Duodenal mucosa (tissue), 2 donors: ENCODE measurements around the gene INPP5D.

Experiments used
- H3K27ac ChIP-seq: one replicate; pipeline ENCODE4 v1.7.0; 2013; ENCODE audit warnings: low read depth, low read length
- H3K27me3 ChIP-seq, 2 donors: one replicate each; pipeline ENCODE4 v1.7.0; 2013; ENCODE audit warnings: low read length in 2 of 2, control low read depth in 1 of 2; ENCODE audit not compliant: insufficient read depth in 2 of 2, control insufficient read depth in 1 of 2
- H3K36me3 ChIP-seq, 2 donors: one replicate each; pipeline ENCODE4 v1.7.0; 2013; ENCODE audit warnings: low read length in 2 of 2, control low read depth in 1 of 2; ENCODE audit not compliant: insufficient read depth in 2 of 2, control insufficient read depth in 1 of 2
- H3K4me1 ChIP-seq, 2 donors: one replicate each; pipeline ENCODE4 v1.7.0; 2013; ENCODE audit warnings: low read length in 2 of 2, control low read depth in 1 of 2; ENCODE audit not compliant: insufficient read depth in 2 of 2, control insufficient read depth in 1 of 2
- H3K4me3 ChIP-seq, 2 donors: one replicate each; pipeline ENCODE4 v1.7.0; 2013; ENCODE audit warnings: low read length in 2 of 2, low read depth in 1 of 2
- H3K9ac ChIP-seq, 2 donors: one replicate each; pipeline ENCODE4 v1.7.0; 2013; ENCODE audit warnings: low read length in 2 of 2, low read depth in 1 of 2
- H3K9me3 ChIP-seq, 2 donors: one replicate each; pipeline ENCODE4 v1.7.0; 2013; ENCODE audit warnings: low read length in 2 of 2, control low read depth in 1 of 2; ENCODE audit not compliant: control insufficient read depth in 1 of 2

The INPP5D gene

DNA sequence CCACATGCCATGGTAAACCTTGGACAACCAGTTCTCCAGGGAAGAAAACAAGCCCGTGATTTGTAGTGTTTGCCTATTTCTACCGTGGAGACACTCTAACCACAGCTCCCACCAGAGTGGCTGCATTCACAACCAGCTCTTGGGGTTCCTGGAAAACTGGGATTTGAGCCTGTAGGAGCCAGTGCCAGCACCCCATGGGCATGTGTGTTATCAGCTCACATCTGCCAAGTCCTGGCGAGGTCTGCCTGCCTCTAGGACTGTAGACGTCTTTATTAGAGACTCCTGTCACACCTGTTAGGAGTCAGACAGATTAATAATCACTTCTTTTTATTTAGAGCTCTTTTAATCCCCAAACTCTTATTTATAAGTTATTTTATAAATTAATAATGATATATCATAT, 41.0 kb downstream of the INPP5D start:
- Histone ChIP-seq H3K27ac (no peak overlapping the region), H3K27me3 (no peaks in the 10 kb centered on the region), H3K4me3 (no peak overlapping the region), H3K36me3 (no peaks in the 10 kb centered on the region), H3K9me3 (no peaks in the 10 kb centered on the region), H3K4me1 (peaks cover 3 to 13% of the 10 kb centered on the region in 2 donors), H3K9ac (no peak overlapping the region)

DNA sequence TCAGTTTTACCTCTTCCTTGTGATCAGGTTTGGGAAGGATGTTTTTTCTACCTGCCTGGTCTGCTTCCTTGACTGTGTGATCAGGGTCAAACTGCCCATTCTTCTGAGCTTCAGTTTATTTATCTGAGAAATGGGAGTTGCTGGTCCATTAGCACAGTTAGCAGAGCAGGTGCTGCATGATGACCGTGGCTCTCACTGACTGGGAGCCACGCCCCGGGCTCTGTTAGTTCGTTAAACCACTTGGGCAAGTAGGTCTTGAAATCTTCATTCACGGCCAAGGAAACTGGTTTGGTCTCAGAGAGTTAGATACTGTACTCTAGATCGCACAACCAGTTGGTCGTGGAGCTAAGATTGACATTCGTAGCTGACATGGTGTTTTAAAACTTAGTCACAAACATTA, 41.7 kb downstream of the INPP5D start:
- H3K36me3 ChIP-seq = no peaks in the 10 kb centered on the region
- H3K27me3 ChIP-seq = no peaks in the 10 kb centered on the region
- H3K9me3 ChIP-seq = no peaks in the 10 kb centered on the region
- H3K4me3 ChIP-seq = no peak overlapping the region
- no peak overlapping the region for H3K27ac ChIP-seq
- no peak overlapping the region for H3K9ac ChIP-seq
- peaks cover 3 to 13% of the 10 kb centered on the region in 2 donors for H3K4me1 ChIP-seq

DNA sequence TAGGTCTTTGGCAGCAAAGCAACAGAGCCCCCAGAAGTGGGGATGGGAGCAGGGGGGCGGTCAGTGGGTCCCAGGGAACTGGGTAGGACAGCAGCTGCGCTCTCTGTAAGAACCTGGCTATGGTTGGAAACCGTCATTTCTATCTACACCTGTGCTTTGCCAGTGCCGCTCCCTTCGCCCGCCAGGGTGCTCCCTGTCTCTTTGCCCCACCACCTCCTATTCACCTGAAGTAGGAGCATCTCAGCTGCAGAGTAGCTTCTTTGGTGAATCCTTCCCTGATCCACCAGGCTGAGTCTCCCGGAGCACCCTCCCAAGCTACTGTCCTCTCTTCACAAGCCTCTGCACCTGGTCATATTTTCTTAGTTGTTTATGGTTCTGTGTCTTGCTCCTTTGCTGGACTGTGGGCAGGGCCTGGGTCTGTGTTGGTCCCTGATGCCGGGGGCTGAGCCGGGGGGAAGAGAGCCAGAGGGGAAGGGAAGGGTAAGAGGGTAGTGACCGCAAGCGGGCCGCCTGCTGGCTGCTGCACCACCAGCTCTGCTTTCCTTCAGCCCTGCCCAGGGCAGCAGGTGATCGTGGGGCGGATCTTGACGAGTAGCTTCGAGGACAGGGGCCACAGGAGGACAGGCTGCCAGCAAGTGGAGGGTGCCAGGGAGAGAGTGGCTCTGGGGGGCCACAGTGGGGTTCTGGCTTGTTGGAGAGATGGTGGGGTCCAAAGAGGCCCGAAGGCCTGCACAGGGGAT, 45.2 kb downstream of the INPP5D start:
- H3K27ac ChIP-seq = no peak overlapping the region
- peaks cover 3 to 20% of the 10 kb centered on the region in 2 donors for H3K4me1 ChIP-seq
- no peaks in the 10 kb centered on the region for H3K9me3 ChIP-seq
- no peaks in the 10 kb centered on the region for H3K36me3 ChIP-seq
- H3K27me3 ChIP-seq = no peaks in the 10 kb centered on the region
- no peak overlapping the region for H3K9ac ChIP-seq
- H3K4me3 ChIP-seq = no peak overlapping the region

DNA sequence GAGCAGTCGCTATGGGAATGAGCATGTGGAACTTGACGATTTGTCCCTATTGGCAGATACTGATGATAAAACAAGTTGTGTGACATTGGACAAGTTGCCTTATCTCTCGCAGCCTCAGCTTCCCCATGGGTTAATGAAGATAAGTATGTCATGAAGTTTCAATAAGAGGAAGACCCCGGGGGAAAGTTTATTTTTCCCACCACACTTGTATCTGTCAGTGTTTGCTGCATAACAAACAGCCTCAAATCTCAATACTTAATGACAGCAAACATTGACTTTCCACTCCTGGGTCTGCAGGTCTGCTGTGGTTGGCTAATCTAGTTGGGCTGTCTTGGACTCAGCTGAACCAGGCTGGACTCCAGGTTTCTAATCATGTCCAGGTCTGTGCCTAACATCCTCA, 45.8 kb downstream of the INPP5D start:
- H3K9me3 ChIP-seq = no peaks in the 10 kb centered on the region
- H3K27ac ChIP-seq = no peak overlapping the region
- H3K27me3 ChIP-seq = no peaks in the 10 kb centered on the region
- no peaks in the 10 kb centered on the region for H3K36me3 ChIP-seq
- H3K4me3 ChIP-seq = no peak overlapping the region
- H3K4me1 ChIP-seq = peaks cover 2 to 14% of the 10 kb centered on the region in 2 donors
- H3K9ac ChIP-seq = no peak overlapping the region

DNA sequence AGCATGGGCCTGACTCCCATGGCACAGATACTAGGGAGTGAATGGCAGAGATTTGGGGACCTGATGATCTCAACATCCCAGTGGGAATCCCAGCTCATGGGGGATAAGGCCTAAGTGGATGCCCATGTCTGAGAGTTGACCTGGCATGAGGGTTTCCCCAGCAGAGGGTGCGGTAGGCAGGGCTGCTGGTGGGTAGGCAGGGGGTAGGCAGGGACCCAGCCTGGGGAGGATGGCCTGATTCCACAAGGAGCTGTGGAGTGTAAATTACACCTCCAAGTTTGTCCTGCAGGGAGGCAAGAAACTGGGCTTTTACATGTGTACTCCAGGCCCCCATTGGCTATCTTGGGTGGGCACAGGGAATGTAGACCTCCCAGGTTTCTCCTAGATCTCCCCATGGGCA, 46.9 kb downstream of the INPP5D start:
- peaks cover 0 to 11% of the 10 kb centered on the region in 2 donors for H3K4me1 ChIP-seq
- no peaks in the 10 kb centered on the region for H3K36me3 ChIP-seq
- no peaks in the 10 kb centered on the region for H3K27me3 ChIP-seq
- H3K9ac ChIP-seq = no peak overlapping the region
- H3K4me3 ChIP-seq = no peak overlapping the region
- no peak overlapping the region for H3K27ac ChIP-seq
- H3K9me3 ChIP-seq = no peaks in the 10 kb centered on the region

- Histone ChIP-seq H3K9me3 (no peaks in the 10 kb centered on the region), H3K9ac (no peak overlapping the region), H3K36me3 (no peaks in the 10 kb centered on the region), H3K27me3 (no peaks in the 10 kb centered on the region), H3K4me3 (no peak overlapping the region), H3K4me1 (peaks cover 0 to 12% of the 10 kb centered on the region in 2 donors), H3K27ac (no peak overlapping the region)
Measured at GRCh38 chr2:233107831-233108300, 47.7 kb downstream of the INPP5D start.

DNA sequence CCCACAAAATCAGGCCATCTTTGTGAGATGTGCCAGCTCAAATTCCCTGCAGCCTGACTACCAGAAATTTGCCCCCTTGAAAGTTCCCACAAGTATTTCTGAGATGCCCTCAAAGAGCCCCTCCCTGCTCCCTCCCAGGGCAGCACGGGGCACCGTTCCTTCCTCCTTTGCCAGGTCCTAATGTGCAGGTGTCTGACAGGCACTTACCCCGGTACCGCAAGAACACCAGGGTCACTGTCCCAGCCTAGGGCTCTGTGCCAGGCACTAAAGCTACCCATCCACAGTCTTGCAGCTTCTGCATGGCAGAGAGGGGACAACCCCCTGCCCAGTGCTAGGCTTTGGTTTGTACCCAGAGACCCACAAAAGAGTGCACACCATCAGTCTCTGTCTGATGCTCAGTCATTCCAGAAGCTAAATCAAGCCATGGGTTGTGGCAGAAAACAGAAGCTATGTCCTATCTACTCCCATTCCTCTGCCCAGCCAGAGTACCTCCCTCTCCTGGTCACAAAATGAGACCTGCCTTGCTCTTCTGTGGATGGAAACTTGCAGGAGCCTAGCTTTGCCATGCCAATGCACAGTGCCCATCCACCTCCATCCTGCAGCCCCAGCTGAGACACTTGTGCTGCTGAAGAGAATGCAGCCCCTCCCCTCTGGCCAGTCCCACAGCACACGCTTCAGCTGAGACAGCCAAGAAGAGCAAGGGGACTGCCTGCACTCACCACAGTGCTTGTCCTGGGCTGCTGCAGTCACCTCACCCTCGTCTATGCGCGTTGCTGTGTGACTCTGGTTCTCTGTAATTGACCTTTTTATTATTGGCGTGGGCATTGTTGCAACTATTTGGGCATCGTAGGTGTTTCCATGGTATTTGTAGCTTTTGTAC, 48.7 kb downstream of the INPP5D start:
- H3K4me1 ChIP-seq = peaks cover 0 to 15% of the 10 kb centered on the region in 2 donors
- H3K27me3 ChIP-seq = no peaks in the 10 kb centered on the region
- H3K36me3 ChIP-seq = no peaks in the 10 kb centered on the region
- H3K9ac ChIP-seq = no peak overlapping the region
- H3K4me3 ChIP-seq = no peak overlapping the region
- H3K9me3 ChIP-seq = no peaks in the 10 kb centered on the region
- no peak overlapping the region for H3K27ac ChIP-seq

GRCh38 chr2:233111427-233111826, 51.3 kb downstream of the INPP5D start:
- Histone ChIP-seq H3K36me3 (no peaks in the 10 kb centered on the region), H3K9me3 (no peaks in the 10 kb centered on the region), H3K4me1 (peaks cover 0 to 15% of the 10 kb centered on the region in 2 donors), H3K9ac (no peak overlapping the region), H3K27ac (no peak overlapping the region), H3K4me3 (no peak overlapping the region), H3K27me3 (no peaks in the 10 kb centered on the region)

- Histone ChIP-seq H3K9me3 (no peaks in the 10 kb centered on the region), H3K9ac (no peak overlapping the region), H3K27me3 (no peaks in the 10 kb centered on the region), H3K36me3 (no peaks in the 10 kb centered on the region), H3K4me1 (peaks cover 0 to 15% of the 10 kb centered on the region in 2 donors), H3K27ac (no peak overlapping the region), H3K4me3 (no peak overlapping the region)
Measured at GRCh38 chr2:233112329-233112728, 52.2 kb downstream of the INPP5D start.

- no peaks in the 10 kb centered on the region for H3K36me3 ChIP-seq
- no peak overlapping the region for H3K4me3 ChIP-seq
- H3K9me3 ChIP-seq = no peaks in the 10 kb centered on the region
- no peaks in the 10 kb centered on the region for H3K27me3 ChIP-seq
- no peak overlapping the region for H3K9ac ChIP-seq
- H3K4me1 ChIP-seq = peaks cover 4 to 14% of the 10 kb centered on the region in 2 donors
- H3K27ac ChIP-seq = no peak overlapping the region
Measured at GRCh38 chr2:233112776-233113452, 52.8 kb downstream of the INPP5D start.
